IMR-90 (cell line): ENCODE results near the gene LINGO1. TPM values are rescaled to one million over a fixed set of nuclear protein-coding genes. Genes with fewer than 3 reads are reported as not detected.

Experiments
- ATAC-seq: fragments of 200-7000 bp; cut with Tn5 transposase; 2 replicates; pipeline ENCODE4 v1.9.1; 2020; ENCODE audit warnings: low read depth, mild to moderate bottlenecking, moderate library complexity
- BruUV-seq: library from RNA; stranded (reverse); fragments of 400-500 nt; replicated peaks from 2 replicates; lab custom pipeline; 2021; lab: Mats Ljungman, UMichigan
- CTCF ChIA-PET: fragments of 300-600 bp; formaldehyde crosslinking; extraction: SDS; loops from one replicate; lab custom pipeline; 2021; ENCODE audit warnings: antibody characterized with exemption; lab: Yijun Ruan, JAX
- POLR2A ChIA-PET: fragments of 300-600 bp; sonication (Branson Sonifier 250); formaldehyde crosslinking; loops from one replicate; lab custom pipeline; 2022; ENCODE audit warnings: antibody characterized with exemption; ENCODE audit not compliant: unreplicated experiment; lab: Charles Lee
- DNase-seq: peaks from one replicate; pipeline ENCODE4 v3.0.0; 2013
- H2AFZ ChIP-seq: replicated peaks from 2 replicates; pipeline ENCODE3; 2013; ENCODE audit warnings: low read length, mild to moderate bottlenecking; ENCODE audit not compliant: poor library complexity
- H2AK5ac ChIP-seq: 2 replicates; pipeline ENCODE4 v1.6.1; 2013; ENCODE audit warnings: low read depth, low read length, inconsistent platforms
- H2AK9ac ChIP-seq: replicated peaks from 2 replicates; pipeline ENCODE3; 2013; ENCODE audit warnings: mild to moderate bottlenecking, low read depth, low read length, moderate library complexity; ENCODE audit not compliant: poor library complexity
- H2BK120ac ChIP-seq: 2 replicates; pipeline ENCODE4 v1.6.1; 2013; ENCODE audit warnings: low read depth, low read length, inconsistent platforms
- H2BK15ac ChIP-seq: 3 replicates; pipeline ENCODE4 v1.6.1; 2013; ENCODE audit warnings: low read depth, low read length, inconsistent platforms
- H2BK20ac ChIP-seq: 2 replicates; pipeline ENCODE4 v1.6.1; 2013; ENCODE audit warnings: low read depth, mild to moderate bottlenecking, inconsistent platforms, low read length, moderate library complexity
- H2BK5ac ChIP-seq: 2 replicates; pipeline ENCODE4 v1.6.1; 2013; ENCODE audit warnings: mild to moderate bottlenecking, low read depth, low read length, inconsistent platforms; ENCODE audit not compliant: poor library complexity, severe bottlenecking
- H3K14ac ChIP-seq: replicated peaks from 2 replicates; pipeline ENCODE4 v1.6.1; 2013; ENCODE audit warnings: low read depth, low read length, inconsistent platforms
- H3K18ac ChIP-seq: 2 replicates; pipeline ENCODE4 v1.6.1; 2013; ENCODE audit warnings: low read depth, low read length, control low read depth
- H3K23ac ChIP-seq: 2 replicates; pipeline ENCODE4 v1.6.1; 2013; ENCODE audit warnings: low read depth, low read length, inconsistent platforms
- H3K27ac ChIP-seq: 2 replicates; pipeline ENCODE4 v1.5.1; 2013; ENCODE audit warnings: mild to moderate bottlenecking, control low read depth, low read length; ENCODE audit not compliant: insufficient read depth
- H3K27me3 ChIP-seq: 2 replicates; pipeline ENCODE4 v1.6.1; 2013; ENCODE audit warnings: low read length; ENCODE audit not compliant: control insufficient read depth, insufficient read depth
- H3K36me3 ChIP-seq: 2 replicates; pipeline ENCODE4 v1.6.1; 2013; ENCODE audit warnings: low read length, mixed read lengths; ENCODE audit not compliant: control insufficient read depth, insufficient read depth
- H3K4ac ChIP-seq: 2 replicates; pipeline ENCODE4 v1.6.1; 2013; ENCODE audit warnings: low read depth, low read length, inconsistent platforms
- H3K4me1 ChIP-seq: 2 replicates; pipeline ENCODE4 v1.6.1; 2013; ENCODE audit warnings: low read length, mixed read lengths; ENCODE audit not compliant: control insufficient read depth, insufficient read depth
- H3K4me2 ChIP-seq: 2 replicates; pipeline ENCODE4 v1.6.1; 2013; ENCODE audit warnings: low read depth, mild to moderate bottlenecking, control low read depth, low read length, moderate library complexity
- H3K4me3 ChIP-seq: 2 replicates; pipeline ENCODE4 v1.5.1; 2013; ENCODE audit warnings: low read depth, mild to moderate bottlenecking, control low read depth, low read length, moderate library complexity; ENCODE audit not compliant: insufficient read depth
- H3K56ac ChIP-seq: 2 replicates; pipeline ENCODE4 v1.6.1; 2013; ENCODE audit warnings: low read length, inconsistent platforms; ENCODE audit not compliant: insufficient read depth; ENCODE audit errors: extremely low read depth
- H3K79me1 ChIP-seq, 2 experiments: 2 replicates each; pipeline ENCODE4 v1.6.1; 2013; ENCODE audit warnings: low read length in 2 of 2, inconsistent platforms in 1 of 2, low read depth in 1 of 2
- H3K9ac ChIP-seq: 2 replicates; pipeline ENCODE4 v1.6.1; 2013; ENCODE audit warnings: low read depth, low read length, control low read depth
- H3K9me1 ChIP-seq: 2 replicates; pipeline ENCODE4 v1.6.1; 2013; ENCODE audit warnings: low read length, inconsistent platforms; ENCODE audit not compliant: insufficient read depth
- H3K9me3 ChIP-seq: 2 replicates; pipeline ENCODE4 v1.6.1; 2013; ENCODE audit warnings: low read length; ENCODE audit not compliant: control insufficient read depth, insufficient read depth
- H4K20me1 ChIP-seq: 2 replicates; pipeline ENCODE4 v1.6.1; 2013; ENCODE audit warnings: low read length, inconsistent platforms; ENCODE audit not compliant: insufficient read depth
- H4K5ac ChIP-seq: 2 replicates; pipeline ENCODE4 v1.6.1; 2013; ENCODE audit warnings: mild to moderate bottlenecking, low read depth, low read length, control low read depth
- H4K8ac ChIP-seq, 2 experiments: 2 replicates each; pipeline ENCODE4 v1.6.1; 2013; ENCODE audit warnings: low read depth in 2 of 2, low read length in 2 of 2, control low read depth in 1 of 2, inconsistent platforms in 1 of 2
- H4K91ac ChIP-seq: 2 replicates; pipeline ENCODE4 v1.6.1; 2013; ENCODE audit warnings: low read depth, low read length, inconsistent platforms; ENCODE audit not compliant: insufficient read depth
- BHLHE40 ChIP-seq: fragments of 150-350 bp; IDR thresholded peaks from 2 replicates; pipeline ENCODE4 v1.6.1; 2016; ENCODE audit warnings: mild to moderate bottlenecking, low read depth, low read length
- CEBPB ChIP-seq: IDR thresholded peaks from 2 replicates; pipeline ENCODE4 v1.6.1; 2012; ENCODE audit warnings: low read depth, low read length, improper control_type of control experiment
- MAFK ChIP-seq: IDR thresholded peaks from 2 replicates; pipeline ENCODE4 v1.6.1; 2012; ENCODE audit warnings: low read depth, low read length, improper control_type of control experiment
- POLR2A ChIP-seq: IDR thresholded peaks from 2 replicates; pipeline ENCODE4 v1.6.1; 2012; ENCODE audit warnings: mild to moderate bottlenecking, low read depth, low read length
- RFX5 ChIP-seq: IDR thresholded peaks from 2 replicates; pipeline ENCODE4 v1.8.0; 2012; ENCODE audit warnings: low read depth, mild to moderate bottlenecking, low read length, moderate library complexity
- WGBS, 2 experiments: methylation state at CpG; one replicate each; pipeline versions ENCODE4 v1.1.5 to v1.1.7; 2013; ENCODE audit warnings: missing lambda C conversion rate in 2 of 2; ENCODE audit not compliant: insufficient read length in 1 of 2; ENCODE audit errors: extremely low coverage in 2 of 2; 5-methylcytosine and 5-hydroxymethylcytosine counted together
- dilution Hi-C: fragments of 300-500 bp; cut with HindIII; formaldehyde crosslinking; loops from one replicate; pipeline ENCODE4 v1.14.3; 2018; ENCODE audit warnings: low sequenced_read_pairs; ENCODE audit not compliant: unreplicated experiment
- in situ Hi-C: fragments of 300-500 bp; cut with MboI; formaldehyde crosslinking; loops from 3 replicates; pipeline ENCODE4 v1.14.3; 2019; ENCODE audit warnings: low sequenced_read_pairs, inconsistent platforms, mixed read lengths
- intact Hi-C: fragments of 100-400 bp; cut with micrococcal nuclease; formaldehyde crosslinking; loops from 2 replicates; pipeline ENCODE4 v1.10.0; 2022
- polyA plus RNA-seq, 3 experiments: library from polyadenylated mRNA; depleted of rRNA; stranded (reverse); fragments of >200 nt; gene quantifications; 2 replicates each; pipeline ENCODE4 v1.2.3, GENCODE V29; 2012; ENCODE audit warnings: low replicate concordance in 1 of 3
- total RNA-seq: library from RNA; depleted of rRNA; stranded (reverse); fragments of >200 nt; gene quantifications from 2 replicates; pipeline ENCODE4 v1.2.3, GENCODE V29; 2012
- TF ChIP-seq, protein P1 (sequence below): fragments of 150-350 bp; IDR thresholded peaks from 2 replicates; pipeline ENCODE4 v1.6.1; 2016; ENCODE audit warnings: low read depth, mild to moderate bottlenecking, low read length, moderate library complexity, borderline replicate concordance

LINGO1 gene
- total and polyA plus RNA-seq, 2 of the 4 experiments (the other 2 are of a cell fraction) = 0.05 TPM; not detected in 1

- no peak overlapping the region for H3K4ac ChIP-seq
- no peak overlapping the region for H3K27ac ChIP-seq
- no peaks in the 10 kb centered on the region for H4K20me1 ChIP-seq
- no peak overlapping the region for H2AK5ac ChIP-seq
- TF ChIP-seq BHLHE40 = no peak
- TF ChIP-seq MAFK = peak; percentile 91
- no peak for TF ChIP-seq CEBPB
- TF ChIP-seq RFX5 = no peak
- TF ChIP-seq, protein P1, sequence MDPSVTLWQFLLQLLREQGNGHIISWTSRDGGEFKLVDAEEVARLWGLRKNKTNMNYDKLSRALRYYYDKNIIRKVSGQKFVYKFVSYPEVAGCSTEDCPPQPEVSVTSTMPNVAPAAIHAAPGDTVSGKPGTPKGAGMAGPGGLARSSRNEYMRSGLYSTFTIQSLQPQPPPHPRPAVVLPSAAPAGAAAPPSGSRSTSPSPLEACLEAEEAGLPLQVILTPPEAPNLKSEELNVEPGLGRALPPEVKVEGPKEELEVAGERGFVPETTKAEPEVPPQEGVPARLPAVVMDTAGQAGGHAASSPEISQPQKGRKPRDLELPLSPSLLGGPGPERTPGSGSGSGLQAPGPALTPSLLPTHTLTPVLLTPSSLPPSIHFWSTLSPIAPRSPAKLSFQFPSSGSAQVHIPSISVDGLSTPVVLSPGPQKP = no peak
- no peak for TF ChIP-seq POLR2A
- no TSS peak for BruUV-seq
- no peak overlapping the region for H2BK20ac ChIP-seq
- peaks cover 50% of the 10 kb centered on the region for H3K27me3 ChIP-seq
- H2BK5ac ChIP-seq = no peak overlapping the region
- in situ Hi-C loops = no loop called here
- H3K14ac ChIP-seq = no peak overlapping the region
- no peak overlapping the region for H3K56ac ChIP-seq
- no peaks in the 10 kb centered on the region for H3K79me1 ChIP-seq
- ChIA-PET POLR2A (no interaction called here), CTCF (no interaction called here)
- no peaks in the 10 kb centered on the region for H3K9me1 ChIP-seq
- no peak overlapping the region for H2AFZ ChIP-seq
- no peak for ATAC-seq
- H3K36me3 ChIP-seq = no peaks in the 10 kb centered on the region
- no peak overlapping the region for H3K9ac ChIP-seq
- H2BK15ac ChIP-seq = no peak overlapping the region
- H2AK9ac ChIP-seq = no peak overlapping the region
- H4K91ac ChIP-seq = no peak overlapping the region
- no peak overlapping the region for H3K23ac ChIP-seq
- no peaks in the 10 kb centered on the region for H3K9me3 ChIP-seq
- H4K5ac ChIP-seq = no peak overlapping the region
- no peak overlapping the region for H3K4me3 ChIP-seq
- no peak for DNase-seq
- 70% methylated on average over 6 of the region's 14 CpGs; no CpG with 5 or more reads in 1 of the 2 experiments for WGBS, 2 experiments
- intact Hi-C loops = no loop called here
- no peaks in the 10 kb centered on the region for H3K4me1 ChIP-seq
- H3K4me2 ChIP-seq = no peak overlapping the region
- dilution Hi-C loops = no loop called here
- no peak overlapping the region for H4K8ac ChIP-seq
- H3K18ac ChIP-seq = no peak overlapping the region
- H2BK120ac ChIP-seq = no peak overlapping the region
Observed at GRCh38 chr15:77575203-77575934, 57.3 kb downstream of the LINGO1 start.
